Measurements from ENCODE around the gene MET.

Gene MET

GRCh38 chr7:116691664-116692063 lies 19.7 kb downstream of the MET start:
- Histone ChIP-seq H4K8ac (ENCODE audit: low read depth, low read length) (no peak overlapping the region), H3K27ac (ENCODE audit: low read depth, low read length) (no peak overlapping the region), H2AK5ac (ENCODE audit: low read length) (no peak overlapping the region), H3K27me3 (ENCODE audit: insufficient read depth, low read length) (no peaks in the 10 kb centered on the region), H3K9me3 (ENCODE audit: insufficient read depth, low read depth, low read length) (no peaks in the 10 kb centered on the region), H2AFZ (ENCODE audit: insufficient read depth, low read length, poor library complexity) (no peak overlapping the region), H3K4me2 (ENCODE audit: low read length) (no peak overlapping the region), H3K4me3 (ENCODE audit: low read depth, low read length) (no peak overlapping the region), H2BK5ac (ENCODE audit: low read depth, low read length, poor library complexity) (no peak overlapping the region), H3K4ac (ENCODE audit: low read depth, low read length) (no peak overlapping the region), H3K18ac (ENCODE audit: low read length) (no peak overlapping the region), H4K12ac (ENCODE audit: low read depth, low read length) (no peak overlapping the region), H3K36me3 (ENCODE audit: control insufficient read depth in 1 of 2, insufficient read depth in 2 of 2, low read length in 2 of 2) (no peaks in the 10 kb centered on the region), H3K9ac (ENCODE audit: low read length) (no peak overlapping the region), H3K23ac (ENCODE audit: low read length) (no peak overlapping the region), H4K91ac (ENCODE audit: low read depth, low read length) (no peak overlapping the region), H3K4me1 (ENCODE audit: control insufficient read depth in 1 of 2, insufficient read depth in 2 of 2, low read length in 2 of 2) (peaks cover 3% of the 10 kb centered on the region in 2 experiments), H3K14ac (ENCODE audit: low read length) (no peak overlapping the region), H3K79me2 (ENCODE audit: control insufficient read depth, insufficient read depth, low read length, poor library complexity) (no peaks in the 10 kb centered on the region), H2BK12ac (ENCODE audit: low read length) (no peak overlapping the region), H2BK120ac (ENCODE audit: insufficient read depth, low read length, poor library complexity) (no peak overlapping the region), H3K79me1 (ENCODE audit: low read length) (no peaks in the 10 kb centered on the region)
- DNase-seq = no peak
- WGBS (ENCODE audit: extremely low coverage, insufficient coverage, insufficient read length) = no CpG with 5 or more reads among the region's 3 CpGs

- Histone ChIP-seq H4K8ac (ENCODE audit: low read depth, low read length) (no peak overlapping the region), H4K12ac (ENCODE audit: low read depth, low read length) (no peak overlapping the region), H3K9me3 (ENCODE audit: insufficient read depth, low read depth, low read length) (no peaks in the 10 kb centered on the region), H3K36me3 (ENCODE audit: control insufficient read depth in 1 of 2, insufficient read depth in 2 of 2, low read length in 2 of 2) (no peaks in the 10 kb centered on the region), H3K27me3 (ENCODE audit: insufficient read depth, low read length) (no peaks in the 10 kb centered on the region), H2AK5ac (ENCODE audit: low read length) (no peak overlapping the region), H3K18ac (ENCODE audit: low read length) (no peak overlapping the region), H3K4me3 (ENCODE audit: low read depth, low read length) (no peak overlapping the region), H3K23ac (ENCODE audit: low read length) (no peak overlapping the region), H2BK12ac (ENCODE audit: low read length) (no peak overlapping the region), H4K91ac (ENCODE audit: low read depth, low read length) (no peak overlapping the region), H3K9ac (ENCODE audit: low read length) (no peak overlapping the region), H3K79me1 (ENCODE audit: low read length) (no peaks in the 10 kb centered on the region), H3K4ac (ENCODE audit: low read depth, low read length) (no peak overlapping the region), H3K27ac (ENCODE audit: low read depth, low read length) (no peak overlapping the region), H2BK120ac (ENCODE audit: insufficient read depth, low read length, poor library complexity) (no peak overlapping the region), H3K4me2 (ENCODE audit: low read length) (no peak overlapping the region), H3K79me2 (ENCODE audit: control insufficient read depth, insufficient read depth, low read length, poor library complexity) (no peaks in the 10 kb centered on the region), H3K4me1 (ENCODE audit: control insufficient read depth in 1 of 2, insufficient read depth in 2 of 2, low read length in 2 of 2) (peaks cover 2% of the 10 kb centered on the region in 2 experiments), H2AFZ (ENCODE audit: insufficient read depth, low read length, poor library complexity) (no peak overlapping the region), H3K14ac (ENCODE audit: low read length) (no peak overlapping the region), H2BK5ac (ENCODE audit: low read depth, low read length, poor library complexity) (no peak overlapping the region)
- no peak for DNase-seq
- WGBS (ENCODE audit: extremely low coverage, insufficient coverage, insufficient read length) = no CpG with 5 or more reads among the region's 5 CpGs
Observed at GRCh38 chr7:116692401-116693308, 20.7 kb downstream of the MET start.

- Histone ChIP-seq H3K4me2 (ENCODE audit: low read length) (no peak overlapping the region), H3K27me3 (ENCODE audit: insufficient read depth, low read length) (no peaks in the 10 kb centered on the region), H3K9me3 (ENCODE audit: insufficient read depth, low read depth, low read length) (no peaks in the 10 kb centered on the region), H4K91ac (ENCODE audit: low read depth, low read length) (no peak overlapping the region), H3K27ac (ENCODE audit: low read depth, low read length) (no peak overlapping the region), H3K14ac (ENCODE audit: low read length) (no peak overlapping the region), H3K23ac (ENCODE audit: low read length) (no peak overlapping the region), H3K9ac (ENCODE audit: low read length) (no peak overlapping the region), H2BK12ac (ENCODE audit: low read length) (no peak overlapping the region), H2AFZ (ENCODE audit: insufficient read depth, low read length, poor library complexity) (no peak overlapping the region), H3K79me1 (ENCODE audit: low read length) (no peaks in the 10 kb centered on the region), H2BK5ac (ENCODE audit: low read depth, low read length, poor library complexity) (no peak overlapping the region), H3K18ac (ENCODE audit: low read length) (no peak overlapping the region), H3K4me1 (ENCODE audit: control insufficient read depth in 1 of 2, insufficient read depth in 2 of 2, low read length in 2 of 2) (peaks cover 7% of the 10 kb centered on the region in 2 experiments), H3K36me3 (ENCODE audit: control insufficient read depth in 1 of 2, insufficient read depth in 2 of 2, low read length in 2 of 2) (no peaks in the 10 kb centered on the region), H3K79me2 (ENCODE audit: control insufficient read depth, insufficient read depth, low read length, poor library complexity) (no peaks in the 10 kb centered on the region), H2BK120ac (ENCODE audit: insufficient read depth, low read length, poor library complexity) (no peak overlapping the region), H4K12ac (ENCODE audit: low read depth, low read length) (no peak overlapping the region), H2AK5ac (ENCODE audit: low read length) (no peak overlapping the region), H3K4me3 (ENCODE audit: low read depth, low read length) (no peak overlapping the region), H4K8ac (ENCODE audit: low read depth, low read length) (no peak overlapping the region), H3K4ac (ENCODE audit: low read depth, low read length) (no peak overlapping the region)
- WGBS (ENCODE audit: extremely low coverage, insufficient coverage, insufficient read length) = no CpG with 5 or more reads among the region's 5 CpGs
- no peak for DNase-seq
Observed at GRCh38 chr7:116696707-116697106, 24.7 kb downstream of the MET start.

- Histone ChIP-seq H2AK5ac (ENCODE audit: low read length) (no peak overlapping the region), H3K23ac (ENCODE audit: low read length) (no peak overlapping the region), H3K27me3 (ENCODE audit: insufficient read depth, low read length) (no peaks in the 10 kb centered on the region), H2BK12ac (ENCODE audit: low read length) (no peak overlapping the region), H3K9me3 (ENCODE audit: insufficient read depth, low read depth, low read length) (no peaks in the 10 kb centered on the region), H4K8ac (ENCODE audit: low read depth, low read length) (no peak overlapping the region), H2BK120ac (ENCODE audit: insufficient read depth, low read length, poor library complexity) (no peak overlapping the region), H3K9ac (ENCODE audit: low read length) (no peak overlapping the region), H3K4me2 (ENCODE audit: low read length) (no peak overlapping the region), H2BK5ac (ENCODE audit: low read depth, low read length, poor library complexity) (no peak overlapping the region), H3K4me3 (ENCODE audit: low read depth, low read length) (no peak overlapping the region), H3K4ac (ENCODE audit: low read depth, low read length) (no peak overlapping the region), H3K79me2 (ENCODE audit: control insufficient read depth, insufficient read depth, low read length, poor library complexity) (no peaks in the 10 kb centered on the region), H3K4me1 (ENCODE audit: control insufficient read depth in 1 of 2, insufficient read depth in 2 of 2, low read length in 2 of 2) (peaks cover 7% of the 10 kb centered on the region in 2 experiments), H4K91ac (ENCODE audit: low read depth, low read length) (no peak overlapping the region), H3K18ac (ENCODE audit: low read length) (no peak overlapping the region), H2AFZ (ENCODE audit: insufficient read depth, low read length, poor library complexity) (no peak overlapping the region), H3K14ac (ENCODE audit: low read length) (no peak overlapping the region), H4K12ac (ENCODE audit: low read depth, low read length) (no peak overlapping the region), H3K27ac (ENCODE audit: low read depth, low read length) (no peak overlapping the region), H3K36me3 (ENCODE audit: control insufficient read depth in 1 of 2, insufficient read depth in 2 of 2, low read length in 2 of 2) (no peaks in the 10 kb centered on the region), H3K79me1 (ENCODE audit: low read length) (no peaks in the 10 kb centered on the region)
- no CpG with 5 or more reads among the region's 1 CpG for WGBS (ENCODE audit: extremely low coverage, insufficient coverage, insufficient read length)
- DNase-seq = no peak
Observed at GRCh38 chr7:116697152-116697551, 25.2 kb downstream of the MET start.
